Breast epithelium (tissue), 3 donors: ENCODE measurements around the gene GABPA.
"Not testable (repeated sequence)": the region's sequence is repeated elsewhere in the genome, so short reads cannot be mapped to it uniquely, and the experiment has no call there.

Experiments used
- CTCF ChIP-seq, 3 donors: fragments of 450-650 bp; IDR thresholded peaks; one replicate each; pipeline ENCODE4 v1.5.1; 2016 to 2017; ENCODE audit warnings: antibody characterized with exemption in 3 of 3, mild to moderate bottlenecking in 3 of 3, moderate library complexity in 3 of 3
- POLR2AphosphoS5 ChIP-seq, 3 donors: sonication (generic); formaldehyde crosslinking; IDR thresholded peaks; one replicate each; pipeline ENCODE4 v1.6.1; 2017; ENCODE audit warnings: antibody characterized with exemption in 3 of 3

GRCh38 chr21:25778126-25778875 lies 43.5 kb downstream of the GABPA start:
- TF ChIP-seq CTCF, POLR2AphosphoS5 (IDR thresholded peaks at IDR 0.05): not testable (repeated sequence)
